Mesenteric fat pad (tissue), 1 donor: Measurements from ENCODE around the gene MYBBP1A. TPM values are rescaled to one million over a fixed set of nuclear protein-coding genes. Genes with fewer than 3 reads are reported as not detected.

Experiments used
- DNase-seq: peaks from one replicate; pipeline ENCODE4 v3.0.0-alpha.2; 2020; ENCODE audit warnings: low spot score
- total RNA-seq: library from RNA; stranded (reverse); fragmentation: NEBNext Ultra II Directional; extraction: Animal tissue kit (Norgen Biotek cat#: 25700); gene quantifications from one replicate; pipeline ENCODE4 v1.2.1, GENCODE V29; 2021
- donor health status: DM: yes; HTN: yes; CAD: no.

The MYBBP1A gene
- total RNA-seq, 1 donor from 2014 or later, result 54.0 TPM

GRCh38 chr17:4573669-4574068, 18.5 kb upstream of the MYBBP1A start:
- DNase-seq, result no peak

GRCh38 chr17:4573115-4573514, 17.9 kb upstream of the MYBBP1A start:
- no peak for DNase-seq

- DNase-seq, result no peak
Measured at GRCh38 chr17:4572131-4572530, 16.9 kb upstream of the MYBBP1A start.

GRCh38 chr17:4569591-4569990, 14.4 kb upstream of the MYBBP1A start:
- no peak for DNase-seq

- DNase-seq, result no peak
Measured at GRCh38 chr17:4566785-4567184, 11.6 kb upstream of the MYBBP1A start.

- DNase-seq, result no peak
Measured at GRCh38 chr17:4565209-4566141, 10.3 kb upstream of the MYBBP1A start.

- DNase-seq, result no peak
Measured at GRCh38 chr17:4562015-4562969, 7.1 kb upstream of the MYBBP1A start.

GRCh38 chr17:4560837-4561256, 5.7 kb upstream of the MYBBP1A start:
- no peak for DNase-seq

GRCh38 chr17:4560421-4560820, 5.2 kb upstream of the MYBBP1A start, which contains the start of gene GGT6:
Gene GGT6 (minus strand): TSS chr17:4560577. CDS start chr17:4560521, 56 bp downstream.
- DNase-seq, result no peak

- DNase-seq, result no peak
Measured at GRCh38 chr17:4559966-4560365, 4.8 kb upstream of the MYBBP1A start.

GRCh38 chr17:4559139-4559791, 4.1 kb upstream of the MYBBP1A start:
- DNase-seq, result no peak

- no peak for DNase-seq
Measured at GRCh38 chr17:4558347-4558971, 3.3 kb upstream of the MYBBP1A start.

- no peak for DNase-seq
Measured at GRCh38 chr17:4557626-4558346, 2.6 kb upstream of the MYBBP1A start.

- DNase-seq, result no peak
Measured at GRCh38 chr17:4556996-4557395, 1.8 kb upstream of the MYBBP1A start.

GRCh38 chr17:4555873-4556759, 932 bp upstream of the MYBBP1A start:
- DNase-seq, result no peak

- DNase-seq, result no peak
Measured at GRCh38 chr17:4554441-4554996, 665 bp downstream of the MYBBP1A start.

GRCh38 chr17:4553669-4554068, 1.5 kb downstream of the MYBBP1A start:
- DNase-seq, result no peak

GRCh38 chr17:4551796-4552525, 3.2 kb downstream of the MYBBP1A start:
- DNase-seq, result no peak
